OCI-LY7 (cell line): ENCODE results near the gene SRRM1. TPM values are rescaled to one million over a fixed set of nuclear protein-coding genes. Genes with fewer than 3 reads are reported as not detected.

ENCODE experiments used
- BruUV-seq: library from RNA; stranded (reverse); fragments of 400-500 nt; replicated peaks from 2 replicates; lab custom pipeline; 2021; lab: Mats Ljungman, UMichigan
- CTCF ChIA-PET: fragments of 300-600 bp; sonication (Branson Sonifier 250); formaldehyde crosslinking; loops from one replicate; lab custom pipeline; 2022; ENCODE audit warnings: antibody characterized with exemption; ENCODE audit not compliant: unreplicated experiment; lab: Charles Lee
- POLR2A ChIA-PET: fragments of 300-600 bp; sonication (Branson Sonifier 250); formaldehyde crosslinking; loops from one replicate; lab custom pipeline; 2022; ENCODE audit warnings: antibody characterized with exemption; lab: Charles Lee
- DNase-seq: peaks from one replicate; pipeline ENCODE4 v3.0.0-alpha.2; 2015; ENCODE audit warnings: low spot score
- H2AFZ ChIP-seq: fragments of 200-600 bp; sonication (generic), shearing (Covaris generic); 2 replicates; pipeline ENCODE4 v1.6.1; 2014; ENCODE audit warnings: mild to moderate bottlenecking, antibody characterized with exemption, low read length, moderate library complexity
- H3K27ac ChIP-seq: fragments of 200-600 bp; sonication (generic); 2 replicates; pipeline ENCODE4 v1.5.1; 2014; ENCODE audit warnings: mixed run types, low read depth, mild to moderate bottlenecking, moderate library complexity, low read length, inconsistent platforms; ENCODE audit not compliant: poor library complexity, severe bottlenecking
- H3K36me3 ChIP-seq: fragments of 200-600 bp; sonication (generic); 2 replicates; pipeline ENCODE4 v1.6.1; 2014; ENCODE audit warnings: mild to moderate bottlenecking, antibody characterized with exemption, low read length, moderate library complexity, mixed read lengths; ENCODE audit not compliant: insufficient read depth
- H3K4me1 ChIP-seq: fragments of 200-600 bp; sonication (generic); 2 replicates; pipeline ENCODE4 v1.5.1; 2014; ENCODE audit warnings: mild to moderate bottlenecking, low read length; ENCODE audit not compliant: insufficient read depth, poor library complexity, severe bottlenecking
- H3K4me2 ChIP-seq: fragments of 200-600 bp; sonication (generic); 2 replicates; pipeline ENCODE4 v1.6.1; 2014; ENCODE audit warnings: mild to moderate bottlenecking, low read length
- H3K4me3 ChIP-seq: fragments of 200-600 bp; sonication (generic); 2 replicates; pipeline ENCODE4 v1.5.1; 2014; ENCODE audit warnings: mild to moderate bottlenecking, low read depth, low read length; ENCODE audit not compliant: poor library complexity, severe bottlenecking
- H3K79me2 ChIP-seq: fragments of 200-600 bp; sonication (generic); 2 replicates; pipeline ENCODE4 v1.6.1; 2016; ENCODE audit warnings: low read depth, mild to moderate bottlenecking, low read length, moderate library complexity, mixed read lengths; ENCODE audit not compliant: insufficient read depth
- H3K9me2 ChIP-seq: fragments of 200-600 bp; sonication (generic); 2 replicates; pipeline ENCODE4 v1.6.1; 2016; ENCODE audit warnings: mild to moderate bottlenecking, low read length, mixed read lengths; ENCODE audit not compliant: insufficient read depth
- H3K9me3 ChIP-seq: fragments of 200-600 bp; sonication (generic); 2 replicates; pipeline ENCODE4 v1.6.1; 2014; ENCODE audit warnings: mild to moderate bottlenecking, mixed run types, low read length, mixed read lengths
- H4K20me1 ChIP-seq: fragments of 200-600 bp; sonication (generic); 2 replicates; pipeline ENCODE4 v1.6.1; 2014; ENCODE audit warnings: mild to moderate bottlenecking, antibody characterized with exemption, low read length, moderate library complexity, mixed read lengths; ENCODE audit not compliant: insufficient read depth
- EZH2phosphoT487 ChIP-seq: fragments of 200-600 bp; sonication (generic); IDR thresholded peaks from 2 replicates; pipeline ENCODE4 v1.6.1; 2018; ENCODE audit warnings: low read depth, borderline replicate concordance, mild to moderate bottlenecking, mixed run types, antibody characterized with exemption, low read length, moderate library complexity, mixed read lengths
- intact Hi-C: fragments of 100-400 bp; cut with micrococcal nuclease; formaldehyde crosslinking; loops from one replicate; pipeline ENCODE4 v1.10.0; 2022; ENCODE audit not compliant: unreplicated experiment
- total RNA-seq, 2 experiments: library from RNA; depleted of rRNA in 1 of 2; stranded (reverse); fragments of >200 nt in 1 of 2; shearing (Covaris generic) in 1 of 2; gene quantifications; 2 replicates each; pipeline ENCODE4 v1.2.3, GENCODE V29; 2014 to 2022
- TF ChIP-seq, protein P1 (sequence below): fragments of 200-600 bp; sonication (generic); conservative IDR thresholded peaks from 2 replicates; pipeline ENCODE4 v1.5.1; 2014; ENCODE audit warnings: mild to moderate bottlenecking, antibody characterized with exemption, low read length, moderate library complexity, mixed read lengths

SRRM1 gene
- total RNA-seq, 2 experiments from 2014 or later = 78.5 to 251 TPM

DNA sequence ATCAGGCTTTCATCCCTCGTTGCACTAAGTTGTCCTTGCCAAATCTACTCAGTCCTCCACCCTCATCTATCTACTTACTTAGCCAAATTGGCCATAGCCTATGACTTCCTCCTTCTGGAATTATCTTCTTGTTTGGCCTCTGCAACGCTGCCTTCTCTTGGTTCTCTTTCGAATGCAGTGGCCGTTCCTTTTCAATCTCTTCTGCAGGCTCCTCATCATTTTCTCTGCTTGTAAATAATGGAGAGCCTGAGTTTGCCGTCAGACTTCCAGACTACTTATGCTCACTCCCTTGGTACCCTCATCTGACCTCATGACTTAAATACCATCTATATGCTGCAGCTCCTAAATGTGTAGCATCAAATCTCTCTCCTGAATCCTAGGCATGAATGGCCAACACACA is 22.4 kb upstream of the SRRM1 start:
- Histone ChIP-seq H4K20me1 (no peaks in the 10 kb centered on the region), H3K36me3 (no peaks in the 10 kb centered on the region), H3K4me2 (no peak overlapping the region), H3K9me2 (no peaks in the 10 kb centered on the region), H3K4me1 (no peaks in the 10 kb centered on the region), H3K27ac (no peak overlapping the region), H2AFZ (no peak overlapping the region), H3K4me3 (no peak overlapping the region), H3K9me3 (no peaks in the 10 kb centered on the region), H3K79me2 (no peaks in the 10 kb centered on the region)
- CTCF ChIA-PET = no interaction called here
- intact Hi-C loops = no loop called here
- POLR2A ChIA-PET = interaction anchor here (0.6 to 1.1 kb wide), 3 partner anchors 56 to 146 kb away, joined by 3 to 4 read pairs (median 4); no protein-coding TSS in a partner anchor
- no TSS peak for BruUV-seq
- no peak for TF ChIP-seq EZH2phosphoT487
- TF ChIP-seq, protein P1, sequence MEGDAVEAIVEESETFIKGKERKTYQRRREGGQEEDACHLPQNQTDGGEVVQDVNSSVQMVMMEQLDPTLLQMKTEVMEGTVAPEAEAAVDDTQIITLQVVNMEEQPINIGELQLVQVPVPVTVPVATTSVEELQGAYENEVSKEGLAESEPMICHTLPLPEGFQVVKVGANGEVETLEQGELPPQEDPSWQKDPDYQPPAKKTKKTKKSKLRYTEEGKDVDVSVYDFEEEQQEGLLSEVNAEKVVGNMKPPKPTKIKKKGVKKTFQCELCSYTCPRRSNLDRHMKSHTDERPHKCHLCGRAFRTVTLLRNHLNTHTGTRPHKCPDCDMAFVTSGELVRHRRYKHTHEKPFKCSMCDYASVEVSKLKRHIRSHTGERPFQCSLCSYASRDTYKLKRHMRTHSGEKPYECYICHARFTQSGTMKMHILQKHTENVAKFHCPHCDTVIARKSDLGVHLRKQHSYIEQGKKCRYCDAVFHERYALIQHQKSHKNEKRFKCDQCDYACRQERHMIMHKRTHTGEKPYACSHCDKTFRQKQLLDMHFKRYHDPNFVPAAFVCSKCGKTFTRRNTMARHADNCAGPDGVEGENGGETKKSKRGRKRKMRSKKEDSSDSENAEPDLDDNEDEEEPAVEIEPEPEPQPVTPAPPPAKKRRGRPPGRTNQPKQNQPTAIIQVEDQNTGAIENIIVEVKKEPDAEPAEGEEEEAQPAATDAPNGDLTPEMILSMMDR = no peak
- DNase-seq = no peak

DNA sequence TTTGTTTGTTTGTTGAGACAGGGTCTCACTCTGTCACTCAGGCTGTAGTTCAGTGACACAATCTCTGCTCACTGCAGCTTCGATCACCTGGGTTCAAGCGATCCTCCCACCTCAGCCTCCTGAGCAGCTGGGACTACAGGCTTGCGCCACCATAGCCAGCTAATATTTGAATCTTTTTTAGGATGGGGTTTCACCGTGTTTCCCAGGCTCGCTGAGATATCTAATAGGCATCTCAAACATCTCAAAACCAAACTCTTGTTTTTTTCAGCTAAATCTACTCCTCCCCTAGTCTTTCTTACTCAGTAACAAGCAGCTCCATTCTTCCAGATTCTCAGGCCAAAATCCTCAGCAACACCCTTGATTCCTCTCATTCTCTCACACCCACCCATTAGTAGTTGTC is 22.0 kb upstream of the SRRM1 start:
- Histone ChIP-seq H3K4me1 (no peaks in the 10 kb centered on the region), H3K9me2 (no peaks in the 10 kb centered on the region), H3K4me3 (no peak overlapping the region), H3K79me2 (no peaks in the 10 kb centered on the region), H3K36me3 (no peaks in the 10 kb centered on the region), H3K4me2 (no peak overlapping the region), H2AFZ (no peak overlapping the region), H3K9me3 (no peaks in the 10 kb centered on the region), H3K27ac (no peak overlapping the region), H4K20me1 (no peaks in the 10 kb centered on the region)
- TF ChIP-seq, protein P1 = no peak
- no peak for TF ChIP-seq EZH2phosphoT487
- intact Hi-C loops = no loop called here
- no peak for DNase-seq
- POLR2A ChIA-PET = interaction anchor here (0.6 to 1.1 kb wide), 3 partner anchors 56 to 146 kb away, joined by 3 to 4 read pairs (median 4); no protein-coding TSS in a partner anchor
- CTCF ChIA-PET = no interaction called here
- no TSS peak for BruUV-seq

DNA sequence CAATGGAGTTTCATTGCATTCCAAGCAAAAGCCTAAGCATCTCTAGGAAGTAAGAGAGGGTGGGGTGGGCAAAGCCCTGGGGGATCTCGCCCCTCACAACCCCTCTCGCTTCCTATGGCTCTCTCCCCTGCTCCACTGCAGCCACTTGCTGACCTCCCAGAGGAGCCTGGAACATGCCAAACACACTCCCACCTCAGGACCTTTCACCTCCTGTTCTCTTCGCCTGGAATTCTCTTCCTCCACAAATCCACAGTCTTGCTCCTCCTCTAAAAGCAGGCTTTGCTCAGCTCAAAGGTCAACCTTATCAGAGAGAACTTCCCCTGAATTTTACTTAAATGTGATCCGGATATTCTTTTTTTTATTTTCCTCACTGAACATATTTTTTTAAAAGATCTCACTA is 20.9 kb upstream of the SRRM1 start:
- Histone ChIP-seq H3K79me2 (no peaks in the 10 kb centered on the region), H3K27ac (no peak overlapping the region), H3K9me2 (no peaks in the 10 kb centered on the region), H2AFZ (no peak overlapping the region), H3K36me3 (no peaks in the 10 kb centered on the region), H3K4me2 (no peak overlapping the region), H4K20me1 (no peaks in the 10 kb centered on the region), H3K4me3 (no peak overlapping the region), H3K9me3 (no peaks in the 10 kb centered on the region), H3K4me1 (no peaks in the 10 kb centered on the region)
- TF ChIP-seq EZH2phosphoT487 = no peak
- TF ChIP-seq, protein P1 = no peak
- DNase-seq = no peak
- ChIA-PET CTCF (no interaction called here), POLR2A (no interaction called here)
- intact Hi-C loops = no loop called here
- BruUV-seq = no TSS peak
